GM23338 (cell line): ENCODE data around the gene NPAS3. TPM values are rescaled to one million over a fixed set of nuclear protein-coding genes. Genes with fewer than 3 reads are reported as not detected.

Experiments
- ATAC-seq: fragments of 200-7000 bp; cut with Tn5 transposase; 3 replicates; pipeline ENCODE4 v1.9.1; 2020
- DNase-seq: peaks from one replicate; pipeline ENCODE4 v3.0.0-alpha.2; 2015; ENCODE audit warnings: low spot score
- H2AFZ ChIP-seq: fragments of 200-600 bp; sonication (generic); 2 replicates; pipeline ENCODE4 v1.8.0; 2016; ENCODE audit warnings: antibody characterized with exemption, mild to moderate bottlenecking, moderate library complexity
- H3F3A ChIP-seq: fragments of 200-600 bp; sonication (generic); replicated peaks from 2 replicates; pipeline ENCODE4 v1.8.0; 2017; ENCODE audit warnings: antibody characterized with exemption, mixed run types, low read depth
- H3K27ac ChIP-seq: fragments of 200-600 bp; sonication (generic); 2 replicates; pipeline ENCODE4 v1.6.1; 2016; ENCODE audit warnings: low read depth
- H3K27me3 ChIP-seq: fragments of 200-600 bp; sonication (generic); 2 replicates; pipeline ENCODE4 v1.8.0; 2016; ENCODE audit warnings: mild to moderate bottlenecking, mixed run types, moderate library complexity; ENCODE audit not compliant: insufficient read depth
- H3K36me3 ChIP-seq: fragments of 200-600 bp; sonication (generic); 2 replicates; pipeline ENCODE4 v1.8.0; 2016; ENCODE audit warnings: mild to moderate bottlenecking; ENCODE audit not compliant: insufficient read depth
- H3K4me1 ChIP-seq: fragments of 200-600 bp; sonication (generic); 2 replicates; pipeline ENCODE4 v1.8.0; 2016; ENCODE audit warnings: mild to moderate bottlenecking, moderate library complexity; ENCODE audit not compliant: insufficient read depth
- H3K4me2 ChIP-seq: fragments of 200-600 bp; sonication (generic); 2 replicates; pipeline ENCODE4 v1.7.1; 2017; ENCODE audit warnings: mixed run types
- H3K4me3 ChIP-seq: fragments of 200-600 bp; sonication (generic); 2 replicates; pipeline ENCODE4 v1.6.1; 2016; ENCODE audit warnings: mixed run types
- H3K79me2 ChIP-seq: fragments of 200-600 bp; sonication (generic); replicated peaks from 2 replicates; pipeline ENCODE4 v1.8.0; 2017; ENCODE audit warnings: mild to moderate bottlenecking; ENCODE audit not compliant: insufficient read depth
- H3K9me2 ChIP-seq: fragments of 200-600 bp; sonication (generic); 2 replicates; pipeline ENCODE4 v1.8.0; 2017; ENCODE audit not compliant: insufficient read depth
- H4K20me1 ChIP-seq: fragments of 200-600 bp; sonication (generic); replicated peaks from 2 replicates; pipeline ENCODE4 v1.8.0; 2017; ENCODE audit warnings: mild to moderate bottlenecking; ENCODE audit not compliant: insufficient read depth
- H3K27ac Mint-ChIP-seq: 2 replicates; pipeline ENCODE4 v1.8.0; 2020; ENCODE audit warnings: inconsistent platforms, mild to moderate bottlenecking, moderate library complexity, mixed read lengths
- H3K27me3 Mint-ChIP-seq: 3 replicates; pipeline ENCODE4 v1.8.0; 2022; ENCODE audit warnings: low read depth, mild to moderate bottlenecking, moderate library complexity, mixed read lengths, inconsistent platforms; ENCODE audit not compliant: insufficient read depth, poor library complexity
- H3K36me3 Mint-ChIP-seq: 3 replicates; pipeline ENCODE4 v1.8.0; 2021; ENCODE audit warnings: low read depth, mild to moderate bottlenecking, inconsistent platforms, moderate library complexity, mixed read lengths
- H3K4me1 Mint-ChIP-seq: 3 replicates; pipeline ENCODE4 v1.8.0; 2020; ENCODE audit warnings: mild to moderate bottlenecking, inconsistent platforms, mixed read lengths
- H3K4me3 Mint-ChIP-seq: 3 replicates; pipeline ENCODE4 v1.8.0; 2021; ENCODE audit warnings: moderate library complexity, mild to moderate bottlenecking, inconsistent platforms, mixed read lengths
- H3K9me3 Mint-ChIP-seq: 3 replicates; pipeline ENCODE4 v1.8.0; 2020; ENCODE audit warnings: moderate library complexity, mild to moderate bottlenecking, inconsistent platforms, mixed read lengths
- CREB1 ChIP-seq: fragments of 250-450 bp; sonication (Bioruptor Pico); IDR thresholded peaks from 2 replicates; pipeline ENCODE4 v1.5.0; 2020; ENCODE audit warnings: low read depth, mild to moderate bottlenecking, moderate library complexity
- CTCF ChIP-seq, 2 experiments: fragments of 200-600 bp in 1 of 2; sonication (generic) in 1 of 2; conservative IDR thresholded peaks; 2 replicates each; pipeline versions ENCODE4 v1.5.1 to v1.6.1; 2016 to 2017; ENCODE audit warnings: antibody characterized with exemption in 2 of 2, low read depth in 2 of 2, mild to moderate bottlenecking in 2 of 2, moderate library complexity in 1 of 2
- ETS1 ChIP-seq: IDR thresholded peaks from 2 replicates; pipeline ENCODE4 v1.6.1; 2016; ENCODE audit warnings: antibody characterized with exemption
- EZH2 ChIP-seq: fragments of 200-600 bp; sonication (generic); IDR thresholded peaks from one replicate; pipeline ENCODE4 v1.8.0; 2017; ENCODE audit warnings: antibody characterized with exemption, mild to moderate bottlenecking, low read depth; ENCODE audit not compliant: unreplicated experiment
- EZH2phosphoT487 ChIP-seq: fragments of 200-600 bp; sonication (generic); IDR thresholded peaks from one replicate; pipeline ENCODE4 v1.8.1; 2018; ENCODE audit warnings: antibody characterized with exemption; ENCODE audit not compliant: unreplicated experiment
- NANOG ChIP-seq: IDR thresholded peaks from 2 replicates; pipeline ENCODE4 v1.6.1; 2016; ENCODE audit warnings: antibody characterized with exemption, borderline replicate concordance
- STAT1 ChIP-seq: IDR thresholded peaks from one replicate; pipeline ENCODE4 v1.6.1; 2016; ENCODE audit warnings: antibody characterized with exemption; ENCODE audit not compliant: unreplicated experiment
- ZNF114 ChIP-seq: fragments of 250-450 bp; sonication (Bioruptor Pico); IDR thresholded peaks from 2 replicates; pipeline ENCODE4 v1.5.0; 2020; ENCODE audit warnings: mild to moderate bottlenecking, moderate library complexity
- polyA plus RNA-seq: library from polyadenylated mRNA; unstranded; fragments of >200 nt; fragmentation: Nextera tagmentation; extraction: Ambion mirVana; gene quantifications from 2 replicates; pipeline ENCODE4 v1.2.1, GENCODE V29; 2016
- total RNA-seq: library from RNA; depleted of rRNA; stranded (reverse); fragments of >200 nt; shearing (Covaris generic); gene quantifications from 2 replicates; pipeline ENCODE4 v1.2.3, GENCODE V29; 2014
- TF ChIP-seq, protein P1 (sequence below): IDR thresholded peaks from one replicate; pipeline ENCODE4 v1.6.1; 2018; ENCODE audit warnings: antibody characterized with exemption; ENCODE audit not compliant: unreplicated experiment

Gene NPAS3
- total and polyA plus RNA-seq, 2 experiments from 2014 or later = 0.17 to 0.19 TPM

- H3K9me2 ChIP-seq = no peaks in the 10 kb centered on the region
- no peak overlapping the region for H3K4me3 Mint-ChIP-seq
- H3K79me2 ChIP-seq = no peaks in the 10 kb centered on the region
- no peaks in the 10 kb centered on the region for H3K4me1 Mint-ChIP-seq
- DNase-seq (no peak), ATAC-seq (no peak)
- no peaks in the 10 kb centered on the region for H3K36me3 ChIP-seq
- no peak overlapping the region for H3K4me3 ChIP-seq
- H2AFZ ChIP-seq = no peak overlapping the region
- H4K20me1 ChIP-seq = no peaks in the 10 kb centered on the region
- no peak overlapping the region for H3K27ac ChIP-seq
- no peaks in the 10 kb centered on the region for H3K9me3 Mint-ChIP-seq
- no peaks in the 10 kb centered on the region for H3F3A ChIP-seq
- no peak overlapping the region for H3K4me2 ChIP-seq
- H3K27ac Mint-ChIP-seq = no peak overlapping the region
- TF ChIP-seq, protein P1, sequence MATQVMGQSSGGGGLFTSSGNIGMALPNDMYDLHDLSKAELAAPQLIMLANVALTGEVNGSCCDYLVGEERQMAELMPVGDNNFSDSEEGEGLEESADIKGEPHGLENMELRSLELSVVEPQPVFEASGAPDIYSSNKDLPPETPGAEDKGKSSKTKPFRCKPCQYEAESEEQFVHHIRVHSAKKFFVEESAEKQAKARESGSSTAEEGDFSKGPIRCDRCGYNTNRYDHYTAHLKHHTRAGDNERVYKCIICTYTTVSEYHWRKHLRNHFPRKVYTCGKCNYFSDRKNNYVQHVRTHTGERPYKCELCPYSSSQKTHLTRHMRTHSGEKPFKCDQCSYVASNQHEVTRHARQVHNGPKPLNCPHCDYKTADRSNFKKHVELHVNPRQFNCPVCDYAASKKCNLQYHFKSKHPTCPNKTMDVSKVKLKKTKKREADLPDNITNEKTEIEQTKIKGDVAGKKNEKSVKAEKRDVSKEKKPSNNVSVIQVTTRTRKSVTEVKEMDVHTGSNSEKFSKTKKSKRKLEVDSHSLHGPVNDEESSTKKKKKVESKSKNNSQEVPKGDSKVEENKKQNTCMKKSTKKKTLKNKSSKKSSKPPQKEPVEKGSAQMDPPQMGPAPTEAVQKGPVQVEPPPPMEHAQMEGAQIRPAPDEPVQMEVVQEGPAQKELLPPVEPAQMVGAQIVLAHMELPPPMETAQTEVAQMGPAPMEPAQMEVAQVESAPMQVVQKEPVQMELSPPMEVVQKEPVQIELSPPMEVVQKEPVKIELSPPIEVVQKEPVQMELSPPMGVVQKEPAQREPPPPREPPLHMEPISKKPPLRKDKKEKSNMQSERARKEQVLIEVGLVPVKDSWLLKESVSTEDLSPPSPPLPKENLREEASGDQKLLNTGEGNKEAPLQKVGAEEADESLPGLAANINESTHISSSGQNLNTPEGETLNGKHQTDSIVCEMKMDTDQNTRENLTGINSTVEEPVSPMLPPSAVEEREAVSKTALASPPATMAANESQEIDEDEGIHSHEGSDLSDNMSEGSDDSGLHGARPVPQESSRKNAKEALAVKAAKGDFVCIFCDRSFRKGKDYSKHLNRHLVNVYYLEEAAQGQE = no peak
- no peak for TF ChIP-seq ETS1
- no peak for TF ChIP-seq NANOG
- no peak for TF ChIP-seq EZH2phosphoT487
- no peak for TF ChIP-seq STAT1
- no peak for TF ChIP-seq EZH2
- no peaks in the 10 kb centered on the region for H3K27me3 ChIP-seq
- H3K4me1 ChIP-seq = no peaks in the 10 kb centered on the region
- peaks cover 2% of the 10 kb centered on the region for H3K27me3 Mint-ChIP-seq
- H3K36me3 Mint-ChIP-seq = no peaks in the 10 kb centered on the region
These were observed 30.4 kb downstream of the NPAS3 start for GRCh38 chr14:32968972-32969544.

DNA sequence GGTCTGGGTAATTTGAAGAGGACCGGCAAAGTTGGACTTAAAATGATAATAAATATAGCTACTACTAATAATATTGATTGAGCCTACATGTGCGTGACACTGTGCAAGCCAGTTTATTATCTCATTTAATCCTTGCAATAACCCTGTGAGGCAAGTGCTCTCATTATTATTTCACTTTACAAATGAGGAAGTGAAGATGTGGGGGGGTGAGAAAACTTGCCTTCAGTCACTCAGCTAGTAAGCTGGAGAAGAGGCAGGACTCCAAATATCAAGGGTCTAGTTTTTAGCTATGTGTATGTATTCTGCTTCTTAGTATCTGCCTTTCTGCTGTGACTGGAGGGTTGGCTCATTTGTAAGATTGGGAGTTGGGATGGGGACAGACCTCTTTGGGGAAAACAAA lies 39.2 kb downstream of the NPAS3 start:
- no peaks in the 10 kb centered on the region for H3K4me1 ChIP-seq
- H3F3A ChIP-seq = no peaks in the 10 kb centered on the region
- no peaks in the 10 kb centered on the region for H3K27me3 ChIP-seq
- ATAC-seq (no peak), DNase-seq (no peak)
- H3K36me3 ChIP-seq = no peaks in the 10 kb centered on the region
- H3K9me2 ChIP-seq = no peaks in the 10 kb centered on the region
- no peaks in the 10 kb centered on the region for H4K20me1 ChIP-seq
- TF ChIP-seq STAT1 = no peak
- no peak for TF ChIP-seq CTCF (conservative IDR thresholded peaks at IDR 0.05; ENCODE audit: low read depth in 2 of 2)
- no peak for TF ChIP-seq EZH2
- no peak for TF ChIP-seq NANOG
- no peak for TF ChIP-seq CREB1 (CRISPR knock-in tag)
- TF ChIP-seq, protein P1 = no peak
- TF ChIP-seq ZNF114 (CRISPR knock-in tag) = no peak
- TF ChIP-seq EZH2phosphoT487 = no peak
- no peak overlapping the region for H3K27ac Mint-ChIP-seq
- no peak overlapping the region for H3K4me3 ChIP-seq
- H3K36me3 Mint-ChIP-seq = no peaks in the 10 kb centered on the region
- no peaks in the 10 kb centered on the region for H3K9me3 Mint-ChIP-seq
- no peaks in the 10 kb centered on the region for H3K4me1 Mint-ChIP-seq
- H3K27me3 Mint-ChIP-seq = peaks cover 2% of the 10 kb centered on the region
- no peak overlapping the region for H3K4me2 ChIP-seq
- H2AFZ ChIP-seq = no peak overlapping the region
- no peak overlapping the region for H3K27ac ChIP-seq
- H3K79me2 ChIP-seq = no peaks in the 10 kb centered on the region
- H3K4me3 Mint-ChIP-seq = no peak overlapping the region
